Keratinocyte (primary cell): ENCODE data around the gene PHLPP1. TPM values are rescaled to one million over a fixed set of nuclear protein-coding genes. Genes with fewer than 3 reads are reported as not detected.

Experiments
- DNase-seq: peaks from one replicate; pipeline ENCODE4 v3.0.0-alpha.2; 2011; ENCODE audit warnings: low read depth, missing footprints, low spot score
- FAIRE-seq: peaks from 2 replicates; lab custom pipeline; 2011; peaks lifted over from hg19 to GRCh38; lab: Jason Lieb, UNC
- H2AFZ ChIP-seq: 2 replicates; pipeline ENCODE4 v1.6.0; 2012; ENCODE audit warnings: low read length, control low read depth, inconsistent platforms; ENCODE audit not compliant: control insufficient read depth
- H3K27ac ChIP-seq: 2 replicates; pipeline ENCODE4 v1.5.1; 2011; ENCODE audit warnings: low read length; ENCODE audit not compliant: control insufficient read depth, insufficient read depth
- H3K27me3 ChIP-seq: 3 replicates; pipeline ENCODE4 v1.6.0; 2011; ENCODE audit warnings: low read length; ENCODE audit not compliant: control insufficient read depth, insufficient read depth; ENCODE audit errors: extremely low read depth
- H3K36me3 ChIP-seq, 2 experiments: 2 replicates in 1 of 2; 3 replicates in 1 of 2; pipeline ENCODE4 v1.5.1; 2011; ENCODE audit warnings: low read length in 2 of 2, mild to moderate bottlenecking in 1 of 2; ENCODE audit not compliant: control insufficient read depth in 2 of 2, insufficient read depth in 2 of 2; ENCODE audit errors: extremely low read depth in 1 of 2
- H3K4me1 ChIP-seq: 3 replicates; pipeline ENCODE4 v1.5.1; 2011; ENCODE audit warnings: low read length; ENCODE audit not compliant: control insufficient read depth, insufficient read depth; ENCODE audit errors: extremely low read depth
- H3K4me2 ChIP-seq: 3 replicates; pipeline ENCODE4 v1.6.0; 2011; ENCODE audit warnings: low read depth, low read length; ENCODE audit not compliant: control insufficient read depth, insufficient read depth; ENCODE audit errors: extremely low read depth
- H3K4me3 ChIP-seq, 3 experiments: fragments of 200-600 bp in 1 of 3; sonication (generic) in 1 of 3; 2 replicates in 2 of 3; 3 replicates in 1 of 3; pipeline ENCODE4 v1.5.1; 2011 to 2016; ENCODE audit warnings: low read length in 3 of 3, mild to moderate bottlenecking in 3 of 3, control low read depth in 2 of 3, inconsistent platforms in 1 of 3, low read depth in 1 of 3, mixed read lengths in 1 of 3, mixed run types in 1 of 3, moderate library complexity in 1 of 3; ENCODE audit not compliant: control insufficient read depth in 2 of 3, insufficient read depth in 2 of 3; ENCODE audit errors: extremely low read depth in 1 of 3
- H3K79me2 ChIP-seq: 2 replicates; pipeline ENCODE4 v1.6.0; 2012; ENCODE audit warnings: low read length; ENCODE audit not compliant: control insufficient read depth, insufficient read depth
- H3K9ac ChIP-seq: 3 replicates; pipeline ENCODE4 v1.6.0; 2011; ENCODE audit warnings: low read length; ENCODE audit not compliant: control insufficient read depth, insufficient read depth; ENCODE audit errors: extremely low read depth
- H3K9me1 ChIP-seq: 3 replicates; pipeline ENCODE4 v1.6.0; 2011; ENCODE audit warnings: low read length; ENCODE audit not compliant: control insufficient read depth, insufficient read depth; ENCODE audit errors: extremely low read depth
- H3K9me3 ChIP-seq: 2 replicates; pipeline ENCODE4 v1.5.1; 2012; ENCODE audit warnings: low read depth, low read length; ENCODE audit not compliant: control insufficient read depth
- H4K20me1 ChIP-seq: 3 replicates; pipeline ENCODE4 v1.6.0; 2011; ENCODE audit warnings: low read length; ENCODE audit not compliant: control insufficient read depth, insufficient read depth; ENCODE audit errors: extremely low read depth
- EZH2 ChIP-seq: IDR thresholded peaks from one replicate; pipeline ENCODE4 v1.6.1; 2012; ENCODE audit warnings: inconsistent platforms, mild to moderate bottlenecking, low read length, moderate library complexity
- dilution Hi-C: fragments of 300-500 bp; cut with MboI; formaldehyde crosslinking; loops from one replicate; pipeline ENCODE4 v1.7.0; 2020; ENCODE audit warnings: low sequenced_read_pairs; ENCODE audit not compliant: extremely low pct_ligation_motif_present
- polyA plus RNA-seq, 5 experiments: library from polyadenylated mRNA; depleted of rRNA in 3 of 5; stranded (reverse) in 3 of 5; stranded (forward) in 1 of 5; unstranded in 1 of 5; fragments of >200 nt; gene quantifications; 1 replicate in 1 of 5; 2 replicates in 3 of 5; 3 replicates in 1 of 5; pipeline versions ENCODE4 v1.2.1 to v1.2.3, GENCODE V29; 2011 to 2012; ENCODE audit warnings: missing spikeins in 2 of 5, low read depth in 1 of 5, low replicate concordance in 1 of 5
- TF ChIP-seq, protein P1 (sequence below), 3 experiments: IDR thresholded peaks in 1 of 3; conservative IDR thresholded peaks in 1 of 3; optimal IDR thresholded peaks in 1 of 3; 2 replicates in 2 of 3; 3 replicates in 1 of 3; pipeline versions ENCODE3 to v1.5.1; 2011; ENCODE audit warnings: low read length in 3 of 3, mild to moderate bottlenecking in 3 of 3, moderate library complexity in 2 of 3, control low read depth in 1 of 3, inconsistent platforms in 1 of 3; ENCODE audit not compliant: insufficient read depth in 2 of 3; ENCODE audit errors: extremely low read depth in 1 of 3

Gene PHLPP1
- polyA plus RNA-seq, 1 donor (not counting 4 experiments of a cell fraction or from before 2014, with no cell fraction given) = 8.4 TPM

DNA sequence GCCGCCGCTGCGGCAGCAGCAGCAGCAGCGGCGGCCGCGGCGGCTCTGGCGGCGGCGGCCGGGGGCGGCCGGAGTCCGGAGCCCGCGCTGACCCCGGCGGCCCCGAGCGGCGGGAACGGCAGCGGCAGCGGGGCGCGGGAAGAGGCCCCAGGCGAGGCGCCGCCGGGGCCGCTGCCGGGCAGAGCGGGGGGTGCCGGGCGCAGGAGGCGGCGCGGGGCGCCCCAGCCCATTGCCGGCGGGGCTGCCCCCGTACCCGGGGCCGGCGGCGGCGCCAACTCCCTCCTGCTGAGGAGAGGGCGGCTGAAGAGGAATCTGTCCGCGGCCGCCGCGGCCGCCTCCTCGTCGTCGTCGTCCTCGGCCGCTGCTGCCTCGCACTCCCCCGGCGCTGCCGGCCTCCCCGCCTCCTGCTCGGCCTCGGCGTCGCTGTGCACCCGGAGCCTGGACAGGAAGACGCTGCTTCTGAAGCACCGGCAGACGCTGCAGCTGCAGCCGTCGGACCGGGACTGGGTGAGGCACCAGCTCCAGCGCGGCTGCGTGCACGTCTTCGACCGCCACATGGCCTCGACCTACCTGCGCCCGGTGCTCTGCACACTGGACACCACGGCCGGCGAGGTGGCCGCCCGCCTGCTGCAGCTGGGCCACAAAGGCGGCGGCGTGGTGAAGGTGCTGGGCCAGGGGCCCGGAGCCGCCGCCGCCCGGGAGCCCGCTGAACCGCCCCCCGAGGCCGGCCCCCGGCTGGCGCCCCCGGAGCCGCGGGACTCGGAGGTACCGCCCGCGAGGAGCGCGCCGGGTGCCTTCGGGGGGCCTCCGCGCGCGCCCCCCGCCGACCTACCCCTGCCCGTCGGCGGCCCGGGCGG, 646 bp downstream of the PHLPP1 start:
- no peaks in the 10 kb centered on the region for H3K27me3 ChIP-seq
- H3K9me3 ChIP-seq = no peaks in the 10 kb centered on the region
- peak overlapping the region; percentile 69 to 89 (median 88) for H3K4me3 ChIP-seq
- no peaks in the 10 kb centered on the region for H4K20me1 ChIP-seq
- dilution Hi-C loops = no loop called here
- FAIRE-seq (no peak), DNase-seq (no peak)
- H3K27ac ChIP-seq = peak overlapping the region; percentile 91
- peak overlapping the region; percentile 95 for H3K4me2 ChIP-seq
- H3K4me1 ChIP-seq = peaks cover 3% of the 10 kb centered on the region
- H3K9me1 ChIP-seq = no peaks in the 10 kb centered on the region
- H3K36me3 ChIP-seq = no peaks in the 10 kb centered on the region
- TF ChIP-seq EZH2 = no peak
- TF ChIP-seq, protein P1, sequence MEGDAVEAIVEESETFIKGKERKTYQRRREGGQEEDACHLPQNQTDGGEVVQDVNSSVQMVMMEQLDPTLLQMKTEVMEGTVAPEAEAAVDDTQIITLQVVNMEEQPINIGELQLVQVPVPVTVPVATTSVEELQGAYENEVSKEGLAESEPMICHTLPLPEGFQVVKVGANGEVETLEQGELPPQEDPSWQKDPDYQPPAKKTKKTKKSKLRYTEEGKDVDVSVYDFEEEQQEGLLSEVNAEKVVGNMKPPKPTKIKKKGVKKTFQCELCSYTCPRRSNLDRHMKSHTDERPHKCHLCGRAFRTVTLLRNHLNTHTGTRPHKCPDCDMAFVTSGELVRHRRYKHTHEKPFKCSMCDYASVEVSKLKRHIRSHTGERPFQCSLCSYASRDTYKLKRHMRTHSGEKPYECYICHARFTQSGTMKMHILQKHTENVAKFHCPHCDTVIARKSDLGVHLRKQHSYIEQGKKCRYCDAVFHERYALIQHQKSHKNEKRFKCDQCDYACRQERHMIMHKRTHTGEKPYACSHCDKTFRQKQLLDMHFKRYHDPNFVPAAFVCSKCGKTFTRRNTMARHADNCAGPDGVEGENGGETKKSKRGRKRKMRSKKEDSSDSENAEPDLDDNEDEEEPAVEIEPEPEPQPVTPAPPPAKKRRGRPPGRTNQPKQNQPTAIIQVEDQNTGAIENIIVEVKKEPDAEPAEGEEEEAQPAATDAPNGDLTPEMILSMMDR (optimal IDR thresholded peaks at IDR 0.05 in 1 of 3, IDR thresholded peaks at IDR 0.05 in 1 of 3, conservative IDR thresholded peaks at IDR 0.05 in 1 of 3; ENCODE audit: extremely low read depth in 1 of 3, insufficient read depth in 2 of 3, low read length in 3 of 3) = peak in 1 of 3 experiments; percentile 14
- H3K79me2 ChIP-seq = peaks cover 37% of the 10 kb centered on the region
- peak overlapping the region; percentile 48 for H2AFZ ChIP-seq
- peak overlapping the region; percentile 85 for H3K9ac ChIP-seq

DNA sequence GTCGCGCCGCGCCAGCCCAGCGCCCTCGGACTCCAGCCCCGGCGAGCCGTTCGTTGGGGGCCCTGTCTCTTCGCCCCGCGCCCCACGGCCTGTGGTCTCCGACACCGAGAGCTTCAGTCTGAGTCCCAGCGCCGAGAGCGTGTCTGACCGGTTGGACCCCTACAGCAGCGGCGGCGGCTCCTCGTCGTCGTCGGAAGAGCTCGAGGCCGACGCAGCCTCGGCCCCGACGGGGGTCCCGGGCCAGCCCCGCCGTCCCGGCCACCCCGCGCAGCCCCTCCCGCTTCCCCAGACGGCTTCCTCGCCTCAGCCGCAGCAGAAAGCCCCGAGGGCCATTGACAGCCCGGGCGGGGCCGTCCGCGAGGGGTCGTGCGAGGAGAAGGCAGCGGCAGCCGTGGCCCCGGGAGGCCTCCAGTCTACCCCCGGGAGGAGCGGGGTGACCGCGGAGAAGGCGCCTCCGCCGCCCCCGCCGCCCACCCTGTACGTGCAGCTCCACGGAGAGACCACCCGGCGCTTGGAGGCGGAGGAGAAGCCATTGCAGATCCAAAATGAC, 1.4 kb downstream of the PHLPP1 start:
- Histone ChIP-seq H3K79me2 (peaks cover 42% of the 10 kb centered on the region), H3K9me1 (no peaks in the 10 kb centered on the region)

More for the DNA sequence above, 1.4 kb downstream of the PHLPP1 start:
- FAIRE-seq (no peak), DNase-seq (no peak)
- Histone ChIP-seq H3K36me3 (no peaks in the 10 kb centered on the region), H3K27ac (peak overlapping the region; percentile 91), H3K4me2 (peak overlapping the region; percentile 95), H2AFZ (peak overlapping the region; percentile 82), H3K4me1 (peaks cover 3% of the 10 kb centered on the region), H3K9me3 (no peaks in the 10 kb centered on the region), H3K27me3 (no peaks in the 10 kb centered on the region), H3K4me3 (peak overlapping the region; percentile 69 to 89 (median 88)), H3K9ac (peak overlapping the region; percentile 85), H4K20me1 (no peaks in the 10 kb centered on the region)
- dilution Hi-C loops = no loop called here
- no peak for TF ChIP-seq EZH2
- TF ChIP-seq, protein P1 (optimal IDR thresholded peaks at IDR 0.05 in 1 of 3, IDR thresholded peaks at IDR 0.05 in 1 of 3, conservative IDR thresholded peaks at IDR 0.05 in 1 of 3; ENCODE audit: extremely low read depth in 1 of 3, insufficient read depth in 2 of 3, low read length in 3 of 3) = peak in 1 of 3 experiments; percentile 40
